Thyroid gland (tissue), 4 donors: ENCODE measurements around the gene ROCK2.

Experiments
- POLR2A ChIP-seq, 2 donors: fragments of 450-650 bp; IDR thresholded peaks; one replicate each; pipeline ENCODE4 v1.6.1; 2017; ENCODE audit warnings: antibody characterized with exemption in 2 of 2, mild to moderate bottlenecking in 2 of 2, moderate library complexity in 1 of 2
- TF ChIP-seq, protein P1 (sequence below), 6 experiments: fragments of 200-600 bp in 3 of 6; fragments of 450-650 bp in 3 of 6; sonication (generic) in 3 of 6; IDR thresholded peaks; one replicate each; pipeline ENCODE4 v1.5.1; 2016 to 2019; ENCODE audit warnings: antibody characterized with exemption in 6 of 6, mild to moderate bottlenecking in 2 of 6, inconsistent platforms in 1 of 6, moderate library complexity in 1 of 6

DNA sequence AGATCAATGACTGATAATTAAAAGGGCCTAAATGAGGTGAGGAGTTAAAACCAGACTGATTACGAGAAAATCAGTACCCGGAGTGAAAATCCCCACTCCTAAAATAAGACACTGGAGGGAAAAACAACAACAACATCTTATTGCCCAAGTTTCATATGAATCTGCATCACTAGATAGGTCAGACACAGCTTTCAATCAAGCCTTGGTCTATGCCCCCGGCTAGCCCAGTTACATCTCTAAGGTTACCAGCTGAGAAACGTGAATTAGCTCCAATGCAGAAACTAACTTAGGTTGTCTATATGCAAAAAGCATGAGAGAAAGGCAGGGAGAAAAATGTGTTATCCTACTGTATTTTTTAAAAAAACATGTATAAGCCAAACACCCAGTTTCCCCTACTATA is 53.7 kb downstream of the ROCK2 start:
- TF ChIP-seq, protein P1, sequence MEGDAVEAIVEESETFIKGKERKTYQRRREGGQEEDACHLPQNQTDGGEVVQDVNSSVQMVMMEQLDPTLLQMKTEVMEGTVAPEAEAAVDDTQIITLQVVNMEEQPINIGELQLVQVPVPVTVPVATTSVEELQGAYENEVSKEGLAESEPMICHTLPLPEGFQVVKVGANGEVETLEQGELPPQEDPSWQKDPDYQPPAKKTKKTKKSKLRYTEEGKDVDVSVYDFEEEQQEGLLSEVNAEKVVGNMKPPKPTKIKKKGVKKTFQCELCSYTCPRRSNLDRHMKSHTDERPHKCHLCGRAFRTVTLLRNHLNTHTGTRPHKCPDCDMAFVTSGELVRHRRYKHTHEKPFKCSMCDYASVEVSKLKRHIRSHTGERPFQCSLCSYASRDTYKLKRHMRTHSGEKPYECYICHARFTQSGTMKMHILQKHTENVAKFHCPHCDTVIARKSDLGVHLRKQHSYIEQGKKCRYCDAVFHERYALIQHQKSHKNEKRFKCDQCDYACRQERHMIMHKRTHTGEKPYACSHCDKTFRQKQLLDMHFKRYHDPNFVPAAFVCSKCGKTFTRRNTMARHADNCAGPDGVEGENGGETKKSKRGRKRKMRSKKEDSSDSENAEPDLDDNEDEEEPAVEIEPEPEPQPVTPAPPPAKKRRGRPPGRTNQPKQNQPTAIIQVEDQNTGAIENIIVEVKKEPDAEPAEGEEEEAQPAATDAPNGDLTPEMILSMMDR (IDR thresholded peaks at IDR 0.05) = no peak
- TF ChIP-seq POLR2A (IDR thresholded peaks at IDR 0.05) = no peak
